HG02943 (cell line): ENCODE results near the gene NAV1.
"Not testable (repeated sequence)": the region's sequence is repeated elsewhere in the genome, so short reads cannot be mapped to it uniquely, and the experiment has no call there.

ENCODE experiments used
- ATAC-seq: cut with Tn5 transposase; IDR thresholded peaks from one replicate; pipeline ENCODE4 v1.9.1; 2021; ENCODE audit warnings: mild to moderate bottlenecking, low read depth, moderate library complexity; ENCODE audit not compliant: unreplicated experiment

The NAV1 gene

GRCh38 chr1:201542309-201543035 lies 3.5 kb downstream of the NAV1 start:
- no peak for ATAC-seq

- no peak for ATAC-seq
Observed at GRCh38 chr1:201543871-201544642, 5.1 kb downstream of the NAV1 start.

DNA sequence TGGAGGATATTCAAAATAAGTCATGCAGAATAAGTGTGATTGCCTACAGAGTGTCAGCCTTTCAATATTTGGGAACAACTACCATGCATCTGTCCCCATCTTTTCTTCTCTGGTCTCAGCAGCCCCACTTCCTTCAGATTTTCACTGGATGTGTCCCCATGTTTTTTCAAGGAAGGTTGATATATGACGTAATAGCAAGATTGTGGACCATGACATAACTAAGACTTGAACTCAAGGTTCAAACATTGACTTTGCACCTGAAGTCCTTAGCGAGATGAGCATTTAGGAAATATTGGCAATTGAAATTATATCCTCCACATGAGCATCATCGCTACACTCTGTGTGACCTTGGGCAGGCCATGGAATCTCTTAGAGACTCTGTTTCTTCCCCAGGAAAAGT lies 5.8 kb downstream of the NAV1 start:
- ATAC-seq, result no peak

DNA sequence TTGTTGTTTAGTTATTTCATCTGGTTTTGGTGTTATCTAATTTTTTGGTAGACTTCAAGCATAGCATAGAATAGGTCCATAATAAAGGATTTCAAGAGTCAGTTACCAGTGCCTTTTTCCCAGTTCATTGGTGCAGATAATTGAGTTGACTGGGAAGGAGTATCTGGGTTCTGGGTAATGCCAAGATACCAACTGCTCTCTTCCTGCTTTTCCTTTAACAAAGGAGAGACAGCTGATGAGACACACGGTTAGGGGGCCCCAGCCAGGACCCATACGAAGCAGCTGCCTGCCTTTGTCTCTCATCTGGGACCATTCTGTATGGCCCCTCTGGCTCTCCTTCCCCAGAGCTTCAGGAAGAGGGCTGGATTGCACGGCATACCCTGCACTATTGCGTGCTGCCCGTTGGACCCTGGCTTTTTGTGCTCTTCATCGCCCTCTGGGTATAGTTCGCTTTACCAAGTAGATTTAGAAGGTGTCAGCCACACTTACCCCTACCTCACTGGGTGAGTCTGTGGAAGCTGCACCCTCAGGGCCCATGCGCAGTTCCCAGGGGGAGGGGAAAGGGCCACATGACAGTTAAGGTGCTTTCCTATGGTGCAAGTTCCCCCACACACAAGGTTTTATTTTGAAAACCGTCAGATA lies 7.0 kb downstream of the NAV1 start:
- ATAC-seq, result no peak

DNA sequence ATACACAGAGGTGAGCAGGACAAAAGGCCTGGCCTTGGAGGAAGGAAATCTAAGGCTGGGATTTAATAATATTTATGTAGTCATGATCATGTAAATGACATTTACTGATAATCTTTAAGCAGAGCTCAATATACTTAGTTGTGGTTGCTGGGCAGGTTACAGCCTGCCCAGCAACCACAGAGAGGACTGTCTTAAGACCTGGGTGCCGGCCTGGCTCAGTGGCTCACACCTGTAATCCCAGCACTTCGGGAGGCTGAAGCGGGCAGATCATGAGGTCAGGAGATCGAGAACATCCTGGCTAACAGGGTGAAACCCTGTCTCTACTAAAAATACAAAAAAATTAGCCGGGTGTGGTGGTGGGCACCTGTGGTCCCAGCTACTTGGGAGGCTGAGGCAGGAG lies 10.6 kb downstream of the NAV1 start:
- not testable (repeated sequence) for ATAC-seq

DNA sequence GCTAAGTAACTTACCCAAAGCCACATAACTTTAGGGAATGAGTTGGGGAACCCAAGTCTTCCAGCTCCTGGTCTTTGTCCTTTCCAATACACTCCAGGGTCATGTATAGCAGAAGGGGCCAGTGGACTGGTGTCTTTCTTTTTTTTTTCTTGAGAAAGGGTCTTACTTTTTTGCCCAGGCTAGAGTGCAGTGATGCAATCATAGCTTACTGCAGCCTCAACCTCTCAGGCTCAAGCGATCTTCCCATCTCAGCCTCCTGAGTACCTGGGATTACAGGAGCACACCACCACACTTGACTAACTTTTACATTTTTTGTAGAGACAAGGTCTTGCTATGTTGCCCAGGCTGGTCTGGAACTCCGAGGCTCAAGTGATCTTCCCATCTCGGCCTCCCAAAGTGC lies 12.2 kb downstream of the NAV1 start:
- ATAC-seq, result no peak

DNA sequence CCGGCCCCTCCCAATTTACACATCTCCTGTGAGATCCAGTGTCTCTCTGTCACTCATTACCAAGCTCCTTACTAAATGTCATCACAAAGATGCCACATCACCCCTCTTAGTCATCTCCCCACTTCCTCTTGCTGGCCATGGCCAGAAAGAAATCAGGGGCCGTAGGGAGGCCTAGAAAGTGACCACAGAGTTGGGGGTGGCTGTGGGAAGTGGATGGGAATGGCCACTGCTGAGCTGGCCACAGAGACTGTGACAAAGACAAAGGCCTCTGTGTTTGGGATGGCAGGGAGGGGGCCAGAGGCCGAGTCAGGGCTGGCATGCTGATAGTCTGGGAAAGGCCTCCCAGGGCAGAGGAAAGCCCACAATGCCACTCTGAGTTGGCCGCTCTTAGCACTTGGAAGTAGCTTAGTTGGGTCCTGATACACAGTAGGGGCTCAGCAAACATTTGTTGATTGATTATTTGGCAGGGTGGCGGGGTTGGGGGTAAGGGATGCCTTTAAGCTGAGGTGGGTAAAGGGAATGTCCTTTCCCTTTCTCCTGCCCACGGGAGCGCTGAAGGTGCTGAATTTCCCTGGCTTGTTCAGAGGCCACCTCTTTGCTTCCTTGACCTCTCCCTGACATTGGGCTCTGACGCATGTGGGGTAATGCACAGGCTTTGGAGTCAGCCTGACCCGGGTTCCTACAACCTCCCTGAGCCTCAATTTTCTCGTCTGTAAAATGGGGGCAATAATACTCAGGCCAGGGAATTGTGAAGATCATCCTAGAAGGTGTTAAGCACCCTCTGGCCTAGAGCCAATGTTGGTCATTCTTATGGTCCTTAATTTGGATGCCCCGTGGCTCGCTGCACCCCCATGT lies 13.2 kb downstream of the NAV1 start:
- no peak for ATAC-seq

GRCh38 chr1:201552941-201553351 lies 14.0 kb downstream of the NAV1 start:
- no peak for ATAC-seq

DNA sequence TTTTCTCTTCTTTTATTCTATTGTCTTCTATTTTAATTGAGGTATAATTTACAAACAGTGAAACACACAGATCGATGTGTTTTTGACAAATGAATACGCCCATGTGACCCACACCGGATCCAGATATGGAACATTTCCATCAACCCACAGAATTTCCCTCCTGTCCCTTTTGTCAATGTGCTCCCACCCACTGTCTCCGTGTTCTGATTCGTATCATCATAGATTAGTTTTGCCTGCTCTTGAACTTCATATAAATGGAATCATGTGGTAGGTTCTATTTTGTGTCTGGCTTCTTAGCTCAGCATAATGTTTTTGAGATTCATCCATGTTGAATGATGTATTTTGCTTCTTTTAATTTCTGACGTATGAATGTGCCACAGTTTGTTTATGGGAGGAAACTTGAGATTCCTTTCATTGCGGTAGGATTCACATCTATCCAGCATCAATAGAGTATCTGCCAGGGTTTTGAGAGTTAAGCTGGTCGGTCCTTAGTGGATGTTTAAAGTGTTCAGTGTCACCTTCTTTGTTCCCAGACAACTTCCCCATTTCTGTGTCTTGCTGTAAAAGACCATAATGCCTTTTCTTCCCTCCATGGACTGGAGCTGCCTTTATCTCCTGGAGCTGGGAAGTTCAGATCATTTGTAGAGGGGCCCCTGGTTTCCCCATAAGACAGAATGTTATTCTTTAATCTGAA lies 14.7 kb downstream of the NAV1 start:
- ATAC-seq, result no peak

- ATAC-seq, result no peak
Observed at GRCh38 chr1:201554190-201554600, 15.3 kb downstream of the NAV1 start.

GRCh38 chr1:201554789-201555592 lies 16.1 kb downstream of the NAV1 start:
- no peak for ATAC-seq

DNA sequence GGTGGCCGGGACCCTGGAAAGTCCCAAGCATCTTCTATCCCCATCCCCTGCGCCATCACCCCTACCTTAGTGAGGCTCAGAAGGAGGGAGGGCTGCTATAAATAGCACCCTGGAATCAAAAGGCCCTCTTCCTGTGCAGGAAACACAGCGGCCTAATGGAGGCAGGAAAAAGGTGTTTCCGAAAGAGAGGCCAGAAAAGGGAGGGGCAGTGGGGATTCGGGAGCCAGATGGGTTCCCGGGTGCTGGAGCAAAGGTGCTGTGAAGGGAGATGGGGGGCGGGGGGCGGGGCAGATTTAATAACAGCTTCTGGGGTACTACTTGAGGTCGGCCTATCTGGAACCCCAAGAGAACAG lies 16.6 kb downstream of the NAV1 start:
- ATAC-seq, result no peak

DNA sequence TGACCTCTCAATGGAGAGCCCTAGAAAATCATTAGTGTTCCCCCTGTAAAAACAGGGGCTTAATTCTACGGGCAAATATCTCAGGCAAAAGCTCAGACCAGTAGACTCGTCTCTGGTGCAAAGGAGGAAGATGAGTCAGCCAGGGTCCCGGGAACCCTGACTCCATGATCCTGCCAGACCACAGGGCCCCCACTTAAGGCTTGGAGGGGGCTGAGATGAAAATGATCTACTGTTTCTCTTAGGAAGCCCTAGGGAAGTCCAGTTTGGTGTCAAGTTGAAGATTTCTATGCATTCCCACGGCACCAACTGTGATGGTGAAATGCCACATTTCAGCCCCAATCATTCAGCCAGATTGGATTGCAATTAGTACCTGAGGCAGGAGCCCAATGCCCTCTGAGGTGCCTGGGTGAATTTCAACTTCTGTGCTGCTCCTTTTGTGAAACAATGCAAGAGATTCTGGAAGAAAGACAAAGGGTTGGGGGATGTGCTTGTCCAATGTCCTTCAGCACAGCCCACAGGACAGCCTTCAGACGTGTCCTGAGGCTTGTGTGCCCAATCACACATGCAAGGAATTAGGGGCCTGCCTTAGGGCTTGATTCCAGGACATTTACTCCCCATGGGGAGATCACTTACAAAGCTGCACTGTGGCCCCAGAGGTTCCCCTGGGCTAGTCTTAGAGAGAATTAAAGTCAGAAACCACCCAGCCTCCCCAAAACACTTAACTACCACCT lies 18.1 kb downstream of the NAV1 start:
- no peak for ATAC-seq

GRCh38 chr1:201557572-201557958 lies 18.6 kb downstream of the NAV1 start:
- ATAC-seq, result no peak

DNA sequence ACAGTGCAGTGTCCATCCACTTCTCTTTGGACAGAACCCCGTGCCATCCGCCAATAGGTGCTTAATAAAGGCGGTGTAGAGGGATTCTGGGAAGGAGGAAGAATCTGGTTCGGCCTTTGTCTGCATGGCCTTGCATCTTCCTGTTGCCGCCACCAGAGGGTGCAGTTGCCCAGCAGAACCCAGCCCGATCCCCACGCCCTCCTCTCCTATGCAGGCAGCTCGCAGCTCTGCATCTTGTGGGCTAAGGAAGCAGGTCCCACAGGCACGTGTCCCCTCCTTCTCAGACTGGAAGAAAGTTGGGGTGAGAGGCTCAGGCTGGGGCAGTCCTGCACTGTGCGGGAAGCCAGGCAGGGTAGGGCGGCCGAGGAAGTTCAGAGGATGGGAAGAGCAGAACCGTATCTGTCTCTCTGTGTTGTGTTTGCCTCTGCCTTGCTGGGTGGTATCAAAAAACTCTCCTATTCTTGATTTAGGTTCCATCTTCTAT lies 20.8 kb downstream of the NAV1 start:
- peak; percentile 66 for ATAC-seq

DNA sequence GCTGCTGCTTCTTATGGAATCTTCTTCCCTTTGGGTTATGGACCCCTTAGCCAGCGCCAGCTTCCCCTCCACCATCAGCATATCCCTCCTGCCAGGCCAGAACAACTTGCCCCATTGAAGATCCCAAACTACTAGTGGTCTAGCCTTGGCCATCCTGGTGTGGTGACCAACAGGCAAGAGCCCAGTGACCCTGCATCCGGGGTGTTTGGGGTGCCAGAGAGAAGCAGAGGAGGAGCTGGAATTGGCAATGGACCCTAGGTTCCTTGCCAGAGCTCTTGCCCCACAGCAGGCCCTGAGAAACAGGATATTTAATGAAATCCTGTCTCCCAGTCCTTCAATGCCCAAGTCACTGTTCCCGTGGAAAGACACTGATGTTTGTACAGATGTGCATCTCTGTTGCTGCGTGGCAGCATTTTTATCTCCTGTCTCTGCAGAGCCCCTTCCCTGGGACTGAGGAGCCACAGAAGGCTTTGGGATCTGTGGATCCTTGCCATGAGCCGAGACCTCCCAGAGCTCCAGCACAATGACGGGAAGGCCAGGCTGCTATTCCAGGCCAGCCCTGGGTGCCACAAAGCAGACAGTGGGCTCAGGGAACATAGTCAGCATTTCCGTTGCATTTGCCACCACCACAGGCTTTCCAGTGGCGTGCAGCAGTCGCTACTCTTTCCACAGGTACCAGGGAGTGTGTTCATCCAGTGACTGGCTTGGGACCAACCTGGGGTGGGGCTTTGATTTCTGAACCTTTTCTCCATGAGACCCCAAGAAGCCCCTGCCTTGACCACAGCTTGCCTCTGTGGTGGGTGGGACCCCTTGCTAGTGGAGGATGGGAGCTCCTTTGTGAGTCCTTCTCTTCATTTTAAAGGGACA lies 21.6 kb downstream of the NAV1 start:
- no peak for ATAC-seq

- no peak for ATAC-seq
Observed at GRCh38 chr1:201561195-201561564, 22.3 kb downstream of the NAV1 start.

- ATAC-seq, result no peak
Observed at GRCh38 chr1:201561601-201562000, 22.7 kb downstream of the NAV1 start.
